NCI-H1694 (cell line): Measurements from ENCODE around the gene NADK.

Experiments used
- DNase-seq: peaks from one replicate; lab custom pipeline; 2025; lab: John Stamatoyannopoulos, UW

The NADK gene

DNA sequence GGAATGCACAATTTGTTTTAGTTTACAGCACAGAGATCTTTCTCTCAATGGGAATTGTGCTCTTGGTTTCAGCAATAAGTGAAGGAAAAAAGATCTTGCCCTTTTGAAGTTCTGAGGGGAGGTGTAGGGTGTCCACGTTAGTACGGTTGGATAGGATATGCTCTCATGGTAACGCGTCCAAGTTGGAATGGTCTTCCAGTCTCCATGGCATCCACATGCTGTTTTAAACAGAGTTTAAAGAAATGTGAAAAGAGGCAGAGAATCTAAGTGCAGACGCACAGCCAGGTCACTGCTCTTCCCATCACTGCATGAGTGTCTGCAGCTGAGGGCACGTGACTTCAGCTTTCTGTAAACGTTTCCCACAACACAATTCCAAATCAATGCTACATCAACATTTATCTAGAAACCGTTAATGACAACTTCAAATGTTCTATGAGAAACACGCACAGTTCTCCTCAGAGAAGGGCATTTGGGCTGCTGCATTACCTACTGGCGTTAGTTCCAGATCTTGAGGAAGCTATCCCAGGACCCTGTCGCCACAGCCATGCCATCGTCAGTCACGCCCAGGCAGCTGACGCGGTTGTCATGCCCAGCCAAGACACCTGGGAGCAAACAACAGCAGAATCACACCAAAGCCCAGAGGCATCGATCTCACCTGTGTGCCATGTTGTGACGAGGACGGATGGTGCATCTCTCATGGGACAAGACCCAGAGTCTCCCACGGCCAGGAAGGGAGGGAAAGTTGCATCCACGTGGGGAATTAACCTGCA is 8.8 kb upstream of the NADK start:
- DNase-seq, result no peak

- DNase-seq, result no peak
Measured at GRCh38 chr1:1785666-1786065, 7.4 kb upstream of the NADK start.

- DNase-seq, result no peak
Measured at GRCh38 chr1:1784933-1785332, 6.7 kb upstream of the NADK start.

DNA sequence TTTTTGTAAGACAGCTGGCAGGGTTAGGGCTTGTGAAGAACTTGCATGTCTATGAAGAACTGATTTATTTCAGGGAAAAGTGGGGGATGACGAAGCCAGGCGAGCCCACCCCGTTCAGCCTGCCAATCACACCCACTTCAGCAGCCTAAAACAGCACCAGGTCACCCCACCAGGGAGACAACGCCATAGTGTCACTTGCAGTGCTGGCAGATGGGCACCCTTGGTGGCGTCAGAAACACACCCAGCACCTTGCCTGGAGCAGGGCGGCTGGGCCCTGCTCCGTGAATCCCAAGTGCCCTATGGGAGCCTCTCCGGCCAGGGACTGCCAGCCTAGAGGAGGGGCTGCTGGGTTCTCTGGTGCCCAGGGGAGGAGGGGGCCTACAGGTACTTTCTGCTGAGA is 5.0 kb upstream of the NADK start:
- DNase-seq, result no peak

DNA sequence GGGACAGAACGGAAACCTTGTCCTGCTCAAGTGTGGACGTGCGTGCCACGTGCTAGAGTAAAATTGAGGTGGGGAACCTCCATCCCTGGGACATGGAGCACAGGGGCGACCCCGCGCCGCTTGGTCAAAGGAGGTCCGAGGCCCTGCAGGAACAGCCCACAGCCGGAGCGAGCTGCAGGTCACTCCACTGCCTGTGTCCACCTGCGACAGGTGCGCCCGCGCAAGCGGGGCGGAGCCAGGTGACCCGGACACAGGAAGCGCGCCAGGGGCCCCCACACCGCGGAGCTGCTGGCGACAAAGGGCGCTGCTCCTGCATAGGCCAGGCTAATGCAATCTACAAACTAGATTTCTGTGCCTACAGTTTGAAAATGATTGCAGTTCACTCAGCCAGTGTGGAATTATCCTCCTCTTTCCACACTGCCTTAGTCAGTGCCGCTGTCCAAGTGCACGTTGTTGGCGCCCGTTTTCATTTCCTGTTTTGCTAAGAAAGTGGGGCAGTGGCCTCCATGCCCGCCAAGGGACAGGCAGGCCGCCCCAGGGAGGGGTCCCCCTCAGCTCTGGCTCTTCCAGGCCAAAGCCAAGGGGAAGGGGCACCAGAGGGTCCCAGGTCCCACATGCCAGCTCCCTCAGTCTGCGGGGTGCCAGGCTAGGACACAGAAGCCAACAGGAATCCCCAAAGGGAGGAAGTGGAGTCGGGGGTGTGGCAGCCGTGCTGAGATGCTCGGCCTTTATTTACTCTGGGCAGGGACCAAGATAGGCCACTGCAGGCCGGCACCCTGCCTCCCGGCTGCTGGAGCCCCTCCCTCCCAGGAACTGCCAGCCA is 4.3 kb upstream of the NADK start:
- no peak for DNase-seq

GRCh38 chr1:1781526-1781903 is 3.2 kb upstream of the NADK start:
- DNase-seq, result no peak

GRCh38 chr1:1780598-1781525 is 2.6 kb upstream of the NADK start:
- DNase-seq, result no peak

DNA sequence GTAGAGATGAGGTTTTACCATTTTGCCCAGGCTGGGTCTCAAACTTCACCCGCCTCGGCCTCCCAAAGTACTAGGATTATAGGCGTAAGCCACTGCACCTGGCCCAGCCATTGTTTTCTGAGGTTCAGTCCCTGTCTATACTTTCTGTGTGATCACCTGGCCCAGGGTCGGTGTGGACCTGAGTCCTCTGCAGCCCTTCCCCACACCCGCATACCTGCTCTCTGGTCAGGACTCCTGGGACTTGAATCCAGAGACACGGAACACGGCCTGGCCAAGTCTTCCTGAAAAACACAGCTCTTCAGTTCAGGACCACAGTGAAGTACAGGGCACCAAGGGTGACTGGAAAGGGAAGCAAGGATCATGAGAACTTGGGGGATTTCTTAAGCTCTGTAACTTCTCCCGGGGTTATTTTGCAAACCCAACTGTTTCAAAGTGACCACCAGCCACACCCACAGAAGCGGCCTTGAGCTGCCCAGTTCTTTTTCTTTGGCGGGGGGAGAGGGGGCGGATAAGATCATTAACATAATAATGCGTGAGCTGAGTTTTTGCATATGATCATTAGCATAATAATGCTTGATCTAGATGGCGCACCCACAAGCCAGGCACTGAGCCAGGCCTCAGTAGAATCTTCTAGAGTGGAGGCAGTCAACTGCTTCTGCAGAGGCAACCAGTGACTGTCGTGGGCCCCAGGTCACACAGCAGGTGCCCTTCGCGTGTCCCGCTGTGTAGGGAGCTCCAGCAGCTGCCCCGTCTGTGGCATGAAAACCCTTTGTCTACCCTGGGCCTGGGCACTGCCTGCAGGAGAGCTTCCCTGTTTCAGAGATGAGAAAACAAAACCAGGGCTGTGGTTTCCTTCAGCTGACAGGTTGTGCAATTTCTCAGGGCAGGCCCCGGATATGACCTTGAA is 1.7 kb upstream of the NADK start:
- DNase-seq, result no peak

DNA sequence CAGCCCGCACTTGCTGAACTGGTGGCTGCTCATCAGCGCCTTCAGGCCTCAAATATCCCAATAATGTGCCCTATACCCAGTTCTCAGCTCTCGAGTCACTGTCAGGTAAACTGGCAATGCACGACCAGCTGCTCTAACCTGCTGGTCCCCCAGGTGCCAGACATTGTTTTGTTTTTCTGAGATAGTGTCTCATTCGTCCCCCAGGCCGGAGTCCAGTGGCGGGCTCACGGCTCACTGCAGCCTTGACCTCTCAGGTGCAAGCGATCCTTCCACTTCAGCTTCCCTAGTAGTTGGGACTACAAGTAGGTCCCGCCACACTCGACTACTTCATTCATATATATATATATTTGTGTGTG is 1.0 kb upstream of the NADK start:
- DNase-seq, result no peak

- DNase-seq, result no peak
Measured at GRCh38 chr1:1778663-1779319, 521 bp upstream of the NADK start.

GRCh38 chr1:1777583-1777899 is 729 bp downstream of the NADK start:
- DNase-seq, result no peak

DNA sequence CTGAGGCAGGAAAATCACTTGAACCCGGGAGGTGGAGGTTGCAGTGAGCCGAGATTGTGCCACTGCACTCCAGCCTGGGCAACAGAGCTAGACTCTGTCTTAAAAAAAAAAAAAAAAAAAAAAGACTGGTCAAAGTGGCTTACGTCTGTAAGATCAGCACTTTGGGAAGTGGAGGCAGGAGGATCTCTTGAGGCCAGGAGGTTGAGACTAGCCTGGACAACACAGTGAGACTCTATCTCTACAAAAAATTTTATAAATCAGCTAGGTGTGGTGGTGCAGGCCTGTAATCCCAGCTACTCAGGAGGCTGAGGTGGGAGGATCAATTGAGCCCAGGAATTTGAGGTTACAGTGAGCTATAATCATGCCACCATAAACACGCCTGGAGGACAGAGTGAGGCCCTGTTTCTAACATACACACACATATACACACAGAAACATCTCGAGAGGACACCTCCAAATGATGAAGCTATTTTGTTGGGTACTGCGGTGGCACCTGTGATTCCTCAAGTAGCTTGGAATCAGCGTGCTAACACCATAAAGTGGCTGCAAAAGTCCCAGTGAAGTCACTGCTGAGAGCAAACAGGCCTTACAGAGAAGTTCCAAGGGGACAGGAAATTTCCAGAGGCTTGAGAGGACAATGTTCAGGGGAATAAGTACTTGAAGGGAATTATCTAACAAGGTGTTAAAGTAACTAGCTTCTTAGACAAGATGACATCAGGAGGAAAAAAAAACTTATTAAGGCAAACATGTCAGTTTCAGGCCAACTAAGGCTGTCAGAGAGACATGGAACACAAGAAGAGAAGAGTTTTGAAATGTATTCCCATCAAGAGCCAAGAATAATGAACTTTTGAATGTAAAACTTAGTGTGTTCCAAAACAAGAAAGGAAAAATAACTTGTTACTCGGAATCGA is 1.3 kb downstream of the NADK start:
- no peak for DNase-seq

DNA sequence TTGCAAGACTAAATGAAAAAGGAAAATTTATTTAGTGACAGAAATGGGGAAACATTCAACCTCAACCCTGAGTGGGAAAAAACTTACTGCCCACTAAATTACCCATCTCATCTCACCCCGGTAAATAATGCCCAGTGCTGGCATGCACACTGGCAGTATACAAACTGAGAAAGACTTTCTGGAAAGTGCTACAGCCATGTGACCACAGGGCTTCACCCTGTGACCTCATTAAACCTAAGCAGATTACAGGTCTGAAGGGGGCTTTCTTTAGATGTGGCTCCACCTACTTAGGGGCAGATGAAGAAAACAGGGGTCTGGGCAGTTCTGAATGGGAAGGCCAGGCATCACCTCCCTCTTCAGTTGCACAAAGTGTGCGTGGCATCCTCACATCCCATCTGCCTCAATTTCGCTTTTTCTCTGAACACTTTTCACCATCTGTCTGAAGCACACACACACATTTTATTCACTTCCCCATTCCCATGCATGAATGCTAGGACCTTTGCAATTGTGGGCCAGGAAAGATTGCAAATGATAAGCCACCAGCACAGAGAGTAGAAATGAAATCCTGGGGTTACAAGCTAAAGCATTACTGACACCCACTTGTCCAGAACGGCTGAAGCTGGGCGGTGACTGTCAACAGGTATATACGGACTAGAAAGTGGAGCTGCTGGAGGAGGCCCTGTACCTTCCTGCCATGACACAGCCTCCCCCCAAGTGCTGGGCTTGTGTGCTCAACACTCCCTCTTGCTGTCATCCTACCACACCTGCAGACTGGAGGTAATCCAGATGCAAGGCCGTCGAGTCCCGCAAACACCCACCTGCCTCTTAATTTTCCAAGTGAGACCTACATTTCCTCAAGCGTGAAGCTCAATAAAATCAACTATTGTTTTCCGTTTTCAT is 2.7 kb downstream of the NADK start:
- DNase-seq, result no peak

DNA sequence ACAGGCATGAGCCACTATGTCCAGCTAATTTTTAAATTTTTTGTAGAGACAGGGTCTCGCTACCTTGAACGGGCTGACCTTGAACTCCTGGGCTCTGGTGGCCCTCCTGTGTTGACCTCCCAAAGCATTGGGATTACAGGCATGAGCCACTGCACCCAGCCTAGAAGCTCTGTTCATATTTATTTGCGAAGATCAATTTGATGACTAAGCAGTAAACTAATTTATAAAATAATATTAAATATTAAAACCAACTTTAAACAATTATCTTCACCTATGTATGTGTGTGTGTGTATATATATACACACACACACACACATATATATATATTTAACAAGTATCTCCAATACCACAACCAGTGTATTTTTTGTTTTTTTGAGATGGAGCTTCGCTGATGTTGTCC is 4.4 kb downstream of the NADK start:
- DNase-seq, result no peak

GRCh38 chr1:1771096-1771495 is 7.2 kb downstream of the NADK start:
- no peak for DNase-seq

DNA sequence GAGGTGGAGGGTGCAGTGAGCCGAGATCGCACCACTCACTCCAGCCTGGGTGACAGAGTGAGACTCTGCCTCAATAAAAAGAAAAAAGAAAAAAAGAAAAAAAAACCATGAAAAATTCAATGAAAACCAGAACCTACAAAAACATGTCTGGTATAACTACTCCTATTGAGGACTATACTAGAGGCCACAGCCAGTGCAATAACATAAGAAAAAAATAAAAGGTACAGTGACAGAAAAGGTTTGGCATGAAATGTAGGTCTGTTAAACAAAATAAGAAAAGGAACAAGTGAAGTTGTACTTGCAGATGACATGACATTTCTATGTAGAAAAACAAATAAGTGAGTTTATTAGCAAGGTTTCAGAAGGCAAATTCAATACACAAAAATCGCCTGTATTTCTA is 8.2 kb downstream of the NADK start:
- DNase-seq, result no peak

DNA sequence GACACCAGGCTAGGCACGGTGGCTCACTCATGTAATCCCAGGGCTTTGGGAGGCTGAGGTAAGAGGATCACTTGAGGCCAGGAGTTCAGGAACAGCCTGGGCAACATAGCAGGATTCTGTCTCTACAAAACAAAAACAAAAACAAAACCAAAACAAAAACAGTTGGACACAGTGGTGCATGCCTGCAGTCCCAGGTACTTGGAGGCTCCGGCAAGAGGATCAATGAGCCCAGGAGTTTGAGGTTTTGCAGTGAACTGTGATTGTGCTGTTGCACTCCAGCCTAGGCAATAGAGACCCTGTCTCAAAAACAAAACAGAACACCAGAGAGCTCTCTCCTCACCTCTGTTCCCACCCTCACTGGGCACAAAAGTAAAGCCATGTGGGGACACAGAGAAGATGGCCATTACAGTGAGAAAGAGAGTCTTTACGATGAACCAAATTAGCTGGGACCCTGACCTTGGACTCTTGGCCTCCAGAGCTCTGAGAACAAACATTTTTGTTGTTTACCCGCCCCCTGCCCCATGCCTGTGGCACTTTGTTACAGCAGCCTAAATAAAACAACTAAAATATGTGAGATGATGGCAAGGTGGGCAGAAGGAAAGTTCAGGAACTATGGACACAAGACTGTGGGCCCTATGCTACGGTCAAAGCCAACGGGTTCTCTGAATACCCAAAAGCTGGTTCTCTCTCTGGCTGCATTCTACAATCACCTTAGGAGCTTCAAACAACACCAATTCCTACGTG is 9.8 kb downstream of the NADK start:
- DNase-seq, result no peak

DNA sequence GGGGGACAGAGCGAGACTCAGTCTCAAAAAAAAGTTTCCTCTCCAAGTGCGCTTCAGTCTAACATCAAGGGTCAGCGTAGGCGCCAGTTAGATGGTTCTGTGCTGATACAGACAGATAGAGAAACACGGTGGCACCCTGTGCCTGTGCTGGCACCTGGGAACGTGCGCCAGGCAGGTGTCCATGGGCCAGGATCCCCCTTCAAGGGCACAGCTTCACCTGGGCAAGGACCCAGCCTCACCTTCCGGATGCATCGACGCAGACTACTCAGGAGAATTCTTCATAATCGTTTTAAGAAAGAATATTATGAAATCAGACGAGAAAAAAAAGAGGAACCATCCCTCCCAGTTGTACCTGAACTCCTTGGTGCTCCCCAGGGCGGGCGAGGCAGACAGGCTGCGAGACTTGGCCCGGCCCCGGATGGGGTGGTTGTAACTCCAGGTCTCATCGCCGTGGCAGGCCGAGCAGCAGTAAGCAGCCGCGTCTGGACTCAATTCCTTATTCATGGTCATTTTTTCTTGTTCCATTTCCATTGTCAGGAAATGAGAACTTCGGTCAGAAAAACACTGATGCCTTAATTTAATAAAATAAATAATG is 13.3 kb downstream of the NADK start:
- no peak for DNase-seq
